Measurements from ENCODE around the gene YAE1.

Gene YAE1

GRCh38 chr7:39566023-39566921 is at the start of gene YAE1:
TSS of gene YAE1 (plus strand) at chr7:39566404. CDS start at chr7:39566419, 15 bp downstream.
- Histone ChIP-seq H3K4me1 (ENCODE audit: control insufficient read depth, insufficient read depth, low read length) (peaks cover 13% of the 10 kb centered on the region), H3K27me3 (replicated peaks; ENCODE audit: control insufficient read depth, insufficient read depth, low read length) (no peaks in the 10 kb centered on the region), H3K36me3 (ENCODE audit: control insufficient read depth, insufficient read depth, low read length, severe bottlenecking) (peaks cover 7% of the 10 kb centered on the region), H3K9me3 (ENCODE audit: control insufficient read depth, low read length) (no peaks in the 10 kb centered on the region), H3K4me3 (ENCODE audit: low read length) (peak within 1 kb of the TSS; percentile 95), H3K9ac (ENCODE audit: low read length) (peak within 1 kb of the TSS; percentile 94)
- peak; percentile 90 for DNase-seq (ENCODE audit: low read depth)

- H3K27me3 ChIP-seq (replicated peaks; ENCODE audit: control insufficient read depth, insufficient read depth, low read length), result peaks cover 24% of the 10 kb centered on the region
- no peaks in the 10 kb centered on the region for H3K36me3 ChIP-seq (ENCODE audit: control insufficient read depth, insufficient read depth, low read length, severe bottlenecking)
- H3K9me3 ChIP-seq (ENCODE audit: control insufficient read depth, low read length), result peaks cover 4% of the 10 kb centered on the region
- no peak for DNase-seq (ENCODE audit: low read depth)
- no peak overlapping the region for H3K4me3 ChIP-seq (ENCODE audit: low read length)
- no peaks in the 10 kb centered on the region for H3K4me1 ChIP-seq (ENCODE audit: control insufficient read depth, insufficient read depth, low read length)
- H3K9ac ChIP-seq (ENCODE audit: low read length), result no peak overlapping the region
Observed at GRCh38 chr7:39516498-39516897, 49.7 kb upstream of the YAE1 start.

- DNase-seq (ENCODE audit: low read depth), result no peak
- H3K4me1 ChIP-seq (ENCODE audit: control insufficient read depth, insufficient read depth, low read length), result no peaks in the 10 kb centered on the region
- peaks cover 4% of the 10 kb centered on the region for H3K9me3 ChIP-seq (ENCODE audit: control insufficient read depth, low read length)
- H3K4me3 ChIP-seq (ENCODE audit: low read length), result no peak overlapping the region
- H3K9ac ChIP-seq (ENCODE audit: low read length), result no peak overlapping the region
- no peaks in the 10 kb centered on the region for H3K36me3 ChIP-seq (ENCODE audit: control insufficient read depth, insufficient read depth, low read length, severe bottlenecking)
- peaks cover 24% of the 10 kb centered on the region for H3K27me3 ChIP-seq (replicated peaks; ENCODE audit: control insufficient read depth, insufficient read depth, low read length)
Observed at GRCh38 chr7:39517240-39517639, 49.0 kb upstream of the YAE1 start.

- Histone ChIP-seq H3K4me1 (ENCODE audit: control insufficient read depth, insufficient read depth, low read length) (peaks cover 6% of the 10 kb centered on the region), H3K9ac (ENCODE audit: low read length) (no peak overlapping the region), H3K9me3 (ENCODE audit: control insufficient read depth, low read length) (no peaks in the 10 kb centered on the region), H3K27me3 (replicated peaks; ENCODE audit: control insufficient read depth, insufficient read depth, low read length) (peaks cover 8% of the 10 kb centered on the region), H3K4me3 (ENCODE audit: low read length) (no peak overlapping the region), H3K36me3 (ENCODE audit: control insufficient read depth, insufficient read depth, low read length, severe bottlenecking) (no peaks in the 10 kb centered on the region)
- DNase-seq (ENCODE audit: low read depth), result no peak
Observed at GRCh38 chr7:39525926-39526325, 40.3 kb upstream of the YAE1 start.

- Histone ChIP-seq H3K36me3 (ENCODE audit: control insufficient read depth, insufficient read depth, low read length, severe bottlenecking) (no peaks in the 10 kb centered on the region), H3K4me1 (ENCODE audit: control insufficient read depth, insufficient read depth, low read length) (peaks cover 6% of the 10 kb centered on the region), H3K4me3 (ENCODE audit: low read length) (no peak overlapping the region), H3K27me3 (replicated peaks; ENCODE audit: control insufficient read depth, insufficient read depth, low read length) (peaks cover 10% of the 10 kb centered on the region), H3K9me3 (ENCODE audit: control insufficient read depth, low read length) (no peaks in the 10 kb centered on the region), H3K9ac (ENCODE audit: low read length) (no peak overlapping the region)
- DNase-seq (ENCODE audit: low read depth), result no peak
Observed at GRCh38 chr7:39526666-39527065, 39.5 kb upstream of the YAE1 start.

GRCh38 chr7:39527296-39527695 is 38.9 kb upstream of the YAE1 start:
- peaks cover 6% of the 10 kb centered on the region for H3K4me1 ChIP-seq (ENCODE audit: control insufficient read depth, insufficient read depth, low read length)
- H3K9me3 ChIP-seq (ENCODE audit: control insufficient read depth, low read length), result no peaks in the 10 kb centered on the region
- DNase-seq (ENCODE audit: low read depth), result no peak
- peaks cover 12% of the 10 kb centered on the region for H3K27me3 ChIP-seq (replicated peaks; ENCODE audit: control insufficient read depth, insufficient read depth, low read length)
- H3K4me3 ChIP-seq (ENCODE audit: low read length), result no peak overlapping the region
- no peaks in the 10 kb centered on the region for H3K36me3 ChIP-seq (ENCODE audit: control insufficient read depth, insufficient read depth, low read length, severe bottlenecking)
- no peak overlapping the region for H3K9ac ChIP-seq (ENCODE audit: low read length)

GRCh38 chr7:39527951-39528350 is 38.3 kb upstream of the YAE1 start:
- Histone ChIP-seq H3K4me1 (ENCODE audit: control insufficient read depth, insufficient read depth, low read length) (peaks cover 6% of the 10 kb centered on the region), H3K36me3 (ENCODE audit: control insufficient read depth, insufficient read depth, low read length, severe bottlenecking) (no peaks in the 10 kb centered on the region), H3K27me3 (replicated peaks; ENCODE audit: control insufficient read depth, insufficient read depth, low read length) (peaks cover 14% of the 10 kb centered on the region), H3K9me3 (ENCODE audit: control insufficient read depth, low read length) (no peaks in the 10 kb centered on the region), H3K9ac (ENCODE audit: low read length) (no peak overlapping the region), H3K4me3 (ENCODE audit: low read length) (no peak overlapping the region)
- DNase-seq (ENCODE audit: low read depth), result no peak

GRCh38 chr7:39528849-39529248 is 37.4 kb upstream of the YAE1 start:
- Histone ChIP-seq H3K36me3 (ENCODE audit: control insufficient read depth, insufficient read depth, low read length, severe bottlenecking) (no peaks in the 10 kb centered on the region), H3K4me3 (ENCODE audit: low read length) (no peak overlapping the region), H3K27me3 (replicated peaks; ENCODE audit: control insufficient read depth, insufficient read depth, low read length) (peaks cover 14% of the 10 kb centered on the region), H3K4me1 (ENCODE audit: control insufficient read depth, insufficient read depth, low read length) (peaks cover 6% of the 10 kb centered on the region), H3K9ac (ENCODE audit: low read length) (no peak overlapping the region), H3K9me3 (ENCODE audit: control insufficient read depth, low read length) (no peaks in the 10 kb centered on the region)
- DNase-seq (ENCODE audit: low read depth), result no peak

- Histone ChIP-seq H3K9ac (ENCODE audit: low read length) (no peak overlapping the region), H3K27me3 (replicated peaks; ENCODE audit: control insufficient read depth, insufficient read depth, low read length) (peaks cover 14% of the 10 kb centered on the region), H3K4me1 (ENCODE audit: control insufficient read depth, insufficient read depth, low read length) (peaks cover 6% of the 10 kb centered on the region), H3K4me3 (ENCODE audit: low read length) (no peak overlapping the region), H3K9me3 (ENCODE audit: control insufficient read depth, low read length) (no peaks in the 10 kb centered on the region), H3K36me3 (ENCODE audit: control insufficient read depth, insufficient read depth, low read length, severe bottlenecking) (no peaks in the 10 kb centered on the region)
- no peak for DNase-seq (ENCODE audit: low read depth)
Observed at GRCh38 chr7:39529582-39529981, 36.6 kb upstream of the YAE1 start.

GRCh38 chr7:39530971-39531370 is 35.2 kb upstream of the YAE1 start:
- Histone ChIP-seq H3K9me3 (ENCODE audit: control insufficient read depth, low read length) (no peaks in the 10 kb centered on the region), H3K4me3 (ENCODE audit: low read length) (no peak overlapping the region), H3K9ac (ENCODE audit: low read length) (no peak overlapping the region), H3K27me3 (replicated peaks; ENCODE audit: control insufficient read depth, insufficient read depth, low read length) (peaks cover 14% of the 10 kb centered on the region), H3K4me1 (ENCODE audit: control insufficient read depth, insufficient read depth, low read length) (peaks cover 2% of the 10 kb centered on the region), H3K36me3 (ENCODE audit: control insufficient read depth, insufficient read depth, low read length, severe bottlenecking) (no peaks in the 10 kb centered on the region)
- DNase-seq (ENCODE audit: low read depth), result no peak

GRCh38 chr7:39531818-39532217 is 34.4 kb upstream of the YAE1 start:
- Histone ChIP-seq H3K27me3 (replicated peaks; ENCODE audit: control insufficient read depth, insufficient read depth, low read length) (peaks cover 14% of the 10 kb centered on the region), H3K4me3 (ENCODE audit: low read length) (no peak overlapping the region), H3K4me1 (ENCODE audit: control insufficient read depth, insufficient read depth, low read length) (no peaks in the 10 kb centered on the region), H3K9ac (ENCODE audit: low read length) (no peak overlapping the region), H3K9me3 (ENCODE audit: control insufficient read depth, low read length) (no peaks in the 10 kb centered on the region), H3K36me3 (ENCODE audit: control insufficient read depth, insufficient read depth, low read length, severe bottlenecking) (no peaks in the 10 kb centered on the region)
- no peak for DNase-seq (ENCODE audit: low read depth)
